HG03064 (cell line): ENCODE measurements around the gene PSMD1.
"Not testable (repeated sequence)": the region's sequence is repeated elsewhere in the genome, so short reads cannot be mapped to it uniquely, and the experiment has no call there.

Experiments used
- ATAC-seq: cut with Tn5 transposase; IDR thresholded peaks from one replicate; pipeline ENCODE4 v1.9.1; 2021; ENCODE audit warnings: low read depth; ENCODE audit not compliant: unreplicated experiment

PSMD1 gene

DNA sequence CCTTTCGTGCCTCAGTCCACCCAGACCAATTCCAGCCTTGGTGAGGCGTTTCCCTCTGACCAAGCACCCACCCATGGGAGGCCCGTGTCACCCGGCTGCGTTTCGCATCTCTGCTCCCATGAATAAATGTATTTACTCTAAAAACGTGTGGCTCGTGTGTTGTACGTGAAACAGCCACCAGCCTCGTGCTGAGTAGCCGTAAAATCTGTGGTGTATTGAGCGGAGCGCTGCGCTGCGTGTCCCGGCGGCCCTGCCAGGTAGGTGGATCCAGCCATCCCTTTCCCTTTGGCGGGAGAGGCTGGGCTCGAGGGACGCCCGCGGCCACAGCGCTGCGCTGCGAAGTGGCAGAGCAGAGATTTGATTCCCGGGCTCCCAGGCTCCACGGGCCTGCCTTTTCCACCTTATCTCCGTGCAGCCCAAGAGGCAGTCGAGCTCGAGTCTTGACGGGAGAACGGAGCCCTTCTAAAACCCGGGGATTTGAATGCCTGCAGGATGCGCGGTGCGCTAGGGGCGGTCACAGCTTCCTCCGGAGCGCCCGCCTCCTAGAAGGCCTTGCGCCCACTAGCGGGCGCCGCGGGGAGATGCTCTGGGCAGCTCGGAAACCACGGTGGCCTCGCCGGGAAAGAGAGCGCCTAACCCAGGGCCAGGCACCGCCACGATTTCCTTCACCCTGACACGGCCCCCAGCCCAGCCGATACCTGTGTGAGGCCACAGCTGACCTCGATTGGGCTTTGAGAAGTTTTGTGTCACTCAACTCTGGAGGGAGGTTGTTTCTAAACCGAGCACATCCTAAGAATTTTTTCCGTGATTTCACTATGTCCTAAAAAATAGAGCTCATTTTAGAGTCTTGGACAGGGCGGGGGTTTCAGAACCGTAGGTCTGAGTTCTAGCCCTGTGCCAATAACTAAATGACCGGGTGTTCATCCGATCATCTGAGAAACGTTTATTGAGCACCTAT lies 3.9 kb upstream of the PSMD1 start:
- peak; percentile 50 for ATAC-seq

DNA sequence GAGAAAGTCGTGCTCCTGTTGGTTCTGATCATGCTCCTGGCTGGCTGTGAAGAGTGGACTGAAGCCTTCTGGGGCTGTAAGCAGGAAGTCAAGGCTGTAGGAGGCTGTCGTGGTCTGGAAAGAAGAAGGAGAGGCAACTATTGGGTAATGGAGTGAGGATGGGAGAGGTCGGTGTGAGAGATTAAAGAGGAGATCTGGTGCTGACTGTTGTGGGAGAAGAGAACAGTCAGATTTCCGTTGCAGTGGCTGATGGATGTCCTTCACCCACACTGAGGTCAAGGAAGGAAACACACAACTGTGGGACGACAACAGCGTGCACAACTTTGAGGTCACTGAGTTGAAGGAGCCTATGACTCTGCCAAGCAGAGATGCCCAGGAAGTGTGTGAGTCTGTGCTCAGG lies 2.8 kb upstream of the PSMD1 start:
- ATAC-seq, result no peak

DNA sequence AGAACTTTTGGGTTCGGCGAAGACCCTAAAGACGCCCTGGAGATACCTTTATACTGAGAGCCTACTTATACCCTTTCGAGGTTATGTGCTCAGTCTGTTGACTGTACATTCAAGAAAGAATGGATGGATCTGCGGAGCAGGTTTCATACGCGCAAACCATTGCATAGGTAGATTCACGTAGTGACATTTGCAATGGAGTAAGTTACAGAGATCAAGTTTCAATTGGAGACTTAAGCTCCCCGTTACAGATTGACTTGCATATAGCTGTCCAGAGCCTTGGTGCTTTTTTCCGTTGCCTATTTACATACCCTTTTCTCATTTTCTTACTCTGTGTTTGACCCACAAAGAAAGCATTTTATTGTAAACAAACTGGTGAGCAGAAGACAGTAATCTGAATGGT lies 923 bp downstream of the PSMD1 start:
- no peak for ATAC-seq

DNA sequence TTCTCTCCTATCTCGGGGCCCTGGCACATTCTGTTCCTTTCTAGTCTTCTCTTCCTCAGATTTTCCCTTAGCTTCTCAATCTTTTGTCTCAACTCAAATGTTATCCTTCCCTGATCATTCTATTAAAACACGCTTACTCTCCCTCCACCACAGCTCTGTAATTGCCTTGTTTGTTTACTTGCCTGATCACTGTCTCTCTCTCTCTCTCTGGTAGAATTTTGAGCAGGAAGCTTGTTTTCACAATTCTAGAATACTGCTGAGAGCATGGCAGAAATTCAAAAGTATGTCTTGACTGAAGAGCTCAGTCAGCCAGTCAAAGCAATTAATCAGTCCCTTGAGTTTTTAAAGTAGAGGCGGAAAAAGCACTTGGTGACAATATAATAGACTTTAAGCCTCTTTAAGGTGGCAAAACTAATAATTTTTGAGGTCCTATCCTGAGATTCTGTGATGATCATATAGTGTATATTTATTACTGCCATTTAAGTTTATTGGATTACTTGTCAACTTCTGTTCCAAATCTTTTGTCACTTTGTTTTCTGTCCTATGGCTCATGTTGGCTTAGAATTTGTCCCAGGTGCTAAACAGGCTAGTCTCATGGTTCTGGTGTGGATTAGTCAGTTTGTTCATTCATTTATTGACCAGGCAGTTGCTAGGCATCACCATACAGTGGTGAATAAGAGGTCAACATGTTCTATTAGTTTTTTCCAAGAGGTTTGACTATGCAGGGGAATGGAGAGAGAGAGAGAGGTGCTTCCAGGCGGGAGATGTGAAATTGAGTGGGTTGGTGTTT lies 2.3 kb downstream of the PSMD1 start:
- ATAC-seq, result no peak

DNA sequence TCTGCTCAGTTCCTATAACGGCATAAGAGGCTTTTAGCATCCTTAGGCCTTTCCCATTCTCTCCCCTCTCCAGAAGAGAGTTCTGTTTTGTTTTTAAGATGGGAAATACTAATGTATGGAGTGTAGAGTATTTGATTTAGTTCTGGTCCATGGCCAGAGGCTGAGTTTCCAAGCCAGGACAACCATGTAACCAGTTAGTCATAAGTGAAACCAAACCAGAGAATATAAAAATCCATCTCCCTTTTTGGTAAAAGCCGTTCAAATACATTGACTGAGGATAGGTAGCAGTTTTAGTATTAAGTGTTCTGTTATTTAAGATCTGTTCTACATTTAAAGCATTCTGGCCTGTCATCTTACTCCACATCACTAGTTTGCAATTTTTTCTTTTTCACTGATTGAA lies 3.1 kb downstream of the PSMD1 start:
- no peak for ATAC-seq

DNA sequence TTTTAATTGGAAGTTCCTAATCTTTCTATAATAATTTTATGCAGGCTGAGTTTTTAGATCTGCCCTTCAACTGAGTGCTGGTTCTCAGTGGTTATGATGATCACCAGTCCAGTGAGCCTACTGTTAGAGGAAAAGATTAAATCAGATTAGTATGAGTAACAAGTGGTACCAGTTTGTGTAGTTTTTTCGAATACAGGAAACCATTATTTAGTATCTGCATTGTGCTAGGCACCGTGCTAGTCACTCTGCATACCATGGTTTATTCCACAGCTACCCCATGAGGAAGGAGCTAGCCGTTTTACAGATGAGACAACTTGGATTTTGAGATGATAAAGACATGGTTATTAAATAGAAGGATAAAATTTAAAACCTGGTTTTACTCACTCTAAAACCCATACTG lies 6.1 kb downstream of the PSMD1 start:
- ATAC-seq, result no peak

DNA sequence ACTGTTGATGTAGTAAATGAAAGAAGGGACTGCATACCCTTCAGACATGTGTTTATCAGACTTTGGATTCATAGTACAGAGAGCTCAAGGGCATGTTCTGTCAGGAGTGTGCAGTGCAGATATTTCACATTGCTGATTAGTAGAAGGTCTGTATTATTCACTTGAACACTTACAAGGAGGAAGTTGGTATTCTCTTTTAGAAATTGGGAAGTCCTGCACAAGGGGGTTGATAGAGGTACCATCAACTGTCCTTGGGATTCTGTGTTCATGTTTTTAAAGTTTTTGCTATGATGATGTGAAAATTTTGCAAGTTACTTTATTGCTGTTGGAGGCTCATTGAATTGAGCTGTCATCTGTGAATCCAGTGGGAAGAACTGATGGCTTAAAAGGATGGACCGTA lies 6.7 kb downstream of the PSMD1 start:
- no peak for ATAC-seq

DNA sequence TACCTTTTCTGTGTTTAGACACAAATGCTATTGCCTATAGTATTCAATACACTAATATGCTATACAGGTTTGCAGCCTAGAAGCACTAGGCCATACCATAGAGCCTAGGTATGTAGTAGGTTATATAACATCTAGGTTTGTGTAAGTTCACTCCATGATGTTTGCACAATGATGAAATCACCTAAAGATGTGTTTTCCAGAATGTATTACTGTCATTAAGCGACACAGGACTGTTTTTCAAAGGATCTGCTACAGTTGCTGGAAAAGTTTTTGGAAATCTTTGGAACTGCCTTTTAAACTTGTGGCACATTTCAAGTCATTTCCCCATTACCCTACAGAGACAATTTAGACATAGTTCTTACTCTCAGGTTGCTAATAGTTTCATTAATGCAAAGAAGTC lies 9.3 kb downstream of the PSMD1 start:
- no peak for ATAC-seq

DNA sequence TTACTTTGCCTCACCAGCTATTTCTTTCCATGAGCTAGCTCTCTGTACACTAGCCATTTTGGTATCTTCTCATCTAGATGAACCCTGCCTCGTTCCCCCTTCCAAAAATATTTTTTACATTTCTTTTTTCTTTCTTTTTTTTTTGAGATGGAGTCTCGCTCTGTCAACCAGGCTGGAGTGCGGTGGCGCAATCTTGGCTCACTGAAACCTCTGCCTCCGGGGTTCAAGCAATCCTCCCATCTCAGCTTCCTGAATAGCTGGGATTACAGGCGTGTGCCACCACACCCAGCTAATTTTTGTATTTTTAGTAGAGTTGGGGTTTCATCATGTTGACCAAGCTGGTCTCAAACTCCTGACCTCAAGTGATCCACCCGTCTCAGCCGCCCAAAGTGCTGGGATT lies 10.9 kb downstream of the PSMD1 start:
- not testable (repeated sequence) for ATAC-seq

DNA sequence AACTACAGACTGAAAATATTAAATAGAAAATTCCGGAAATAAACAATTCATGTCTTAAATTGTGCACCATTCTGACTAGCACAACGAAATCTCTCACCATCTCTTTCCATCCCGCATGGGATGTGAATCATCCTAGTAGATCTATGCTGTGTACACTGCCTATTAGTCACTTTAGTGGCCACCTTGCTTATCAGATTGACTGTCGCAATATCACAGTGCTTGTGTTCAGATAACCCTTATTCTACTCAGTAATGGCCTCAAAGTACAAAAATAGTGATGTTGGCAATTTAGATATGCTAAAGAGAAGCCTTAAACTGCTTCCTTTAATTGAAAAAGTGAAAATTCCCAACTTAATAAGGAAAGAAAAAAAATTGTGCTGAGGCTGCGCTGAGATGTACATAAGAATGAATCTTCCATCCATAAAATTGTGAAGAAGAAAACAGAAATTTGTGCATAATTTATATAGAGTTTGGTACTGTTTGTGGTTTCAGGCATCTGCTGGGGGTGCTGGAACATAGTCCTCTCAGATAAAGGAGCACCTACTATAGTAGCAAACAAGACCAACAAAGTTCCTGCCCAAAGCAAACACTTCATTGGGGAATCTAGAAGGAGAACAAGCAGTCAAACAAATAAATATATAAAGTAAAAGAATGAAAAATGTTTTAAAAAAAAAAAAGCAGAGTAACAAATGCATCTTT lies 12.0 kb downstream of the PSMD1 start:
- ATAC-seq, result no peak

DNA sequence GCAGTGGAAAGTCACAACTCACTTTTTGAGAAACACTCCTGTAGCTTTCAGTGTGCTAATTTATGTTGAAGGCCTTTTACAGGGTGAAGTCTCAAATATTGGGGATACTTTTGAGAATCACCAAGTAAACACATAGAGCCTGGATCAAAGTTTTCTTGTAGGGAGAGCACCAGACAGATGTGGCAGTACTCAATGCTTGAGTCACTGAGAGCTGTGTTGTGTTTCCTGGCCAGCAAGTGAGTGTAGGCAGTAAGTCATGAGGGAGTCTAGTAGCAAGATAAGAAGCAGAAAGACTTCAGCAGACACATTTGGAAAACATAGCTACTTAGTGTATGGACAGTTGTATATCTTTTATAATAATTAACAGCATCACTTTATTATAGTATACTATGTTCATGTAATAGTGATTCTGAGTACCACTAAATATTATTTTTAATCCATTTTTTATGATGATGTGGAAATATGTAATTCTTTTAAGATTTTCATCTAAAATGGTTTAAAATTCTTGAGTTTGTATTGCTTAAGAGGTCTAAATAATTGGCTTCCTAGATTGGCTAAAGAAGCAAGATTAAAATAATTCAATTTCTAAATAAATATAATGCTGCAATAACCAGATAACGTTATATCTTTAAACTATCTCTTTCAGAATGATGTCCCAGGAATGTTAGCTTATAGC lies 12.8 kb downstream of the PSMD1 start:
- ATAC-seq, result no peak

DNA sequence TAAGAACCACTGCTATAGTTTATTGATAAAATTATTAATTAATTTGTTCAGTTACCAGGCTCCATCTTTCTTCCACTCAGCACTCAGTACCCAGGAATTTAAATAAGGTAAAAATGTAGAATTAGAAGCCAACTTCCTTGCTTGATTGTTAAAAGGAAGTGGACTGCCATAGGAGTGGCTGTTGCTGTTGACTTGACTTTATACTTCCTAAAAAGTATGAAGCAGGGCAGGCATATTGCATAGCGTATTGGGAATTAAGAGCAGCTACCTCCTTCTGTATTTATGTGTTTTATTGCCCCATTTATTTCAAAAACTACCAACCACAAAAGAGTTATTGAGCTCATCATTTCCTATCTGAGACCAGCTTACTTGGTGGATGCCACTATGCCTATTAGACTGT lies 27.9 kb downstream of the PSMD1 start:
- ATAC-seq, result no peak

DNA sequence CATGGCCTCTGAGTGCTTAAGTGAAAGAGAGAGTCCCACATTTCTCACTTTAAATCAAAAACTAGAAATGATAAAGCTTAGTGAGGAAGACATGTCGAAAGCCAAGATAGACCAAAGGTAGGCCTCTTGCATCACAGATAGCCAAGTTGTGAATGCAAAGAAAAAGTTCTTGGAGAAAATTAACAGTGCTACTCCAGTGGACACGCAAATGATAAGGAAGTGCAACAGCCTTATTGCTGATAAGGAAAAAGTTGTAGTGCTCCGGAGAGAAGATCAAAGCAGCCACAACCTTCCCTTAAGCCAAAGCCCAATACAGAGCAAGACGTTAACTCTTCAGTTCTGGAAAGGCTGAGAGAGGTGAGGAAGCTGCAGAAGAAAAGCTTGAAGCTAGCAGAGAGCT lies 32.1 kb downstream of the PSMD1 start:
- ATAC-seq, result no peak

DNA sequence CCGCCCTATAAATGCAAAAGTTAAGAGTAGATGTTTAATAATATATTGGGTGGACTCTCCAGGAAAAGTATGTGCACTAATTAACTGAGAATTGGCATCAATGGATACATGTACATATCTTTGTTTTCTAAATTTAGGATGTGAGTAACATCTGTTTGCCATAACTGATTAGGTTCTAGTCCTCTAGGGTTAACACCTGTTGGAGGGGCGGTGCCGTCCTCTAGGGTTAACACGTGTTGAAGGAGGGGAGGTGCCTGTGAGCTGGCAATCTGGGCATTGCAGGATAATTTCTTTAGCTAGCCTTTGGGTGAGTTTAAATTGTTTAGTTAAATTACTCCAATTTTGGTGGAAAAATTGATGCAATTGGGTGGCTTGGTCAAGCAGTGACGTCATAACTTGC lies 37.3 kb downstream of the PSMD1 start:
- no peak for ATAC-seq

DNA sequence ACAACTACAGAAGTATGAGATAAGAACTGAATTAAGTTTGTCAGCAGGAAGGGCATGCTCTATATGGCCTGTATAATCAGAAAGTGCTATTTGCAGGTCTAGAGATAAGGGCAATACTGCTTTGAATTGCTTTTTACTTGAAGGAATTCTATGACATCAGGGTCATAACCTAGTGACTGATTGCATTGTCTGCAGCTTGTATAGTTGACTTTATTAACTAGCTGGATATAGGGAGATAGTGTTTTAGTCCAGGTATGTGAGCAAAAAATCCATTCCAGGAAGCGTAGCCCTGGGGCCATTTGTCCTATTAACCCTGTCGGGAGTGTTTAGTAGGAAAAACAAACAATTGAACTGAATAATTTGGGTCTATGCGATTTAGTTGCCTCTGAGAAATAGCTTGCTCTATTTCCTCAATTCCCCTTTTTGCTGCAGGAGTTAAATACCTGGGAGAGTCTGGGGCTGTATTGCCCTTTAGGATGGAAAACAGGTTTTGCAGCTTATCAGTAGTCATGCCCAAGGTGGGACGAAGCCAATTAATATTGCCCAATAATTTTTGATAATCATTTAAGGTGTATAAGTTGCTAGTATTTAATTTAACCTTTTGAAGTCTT lies 38.2 kb downstream of the PSMD1 start:
- no peak for ATAC-seq

DNA sequence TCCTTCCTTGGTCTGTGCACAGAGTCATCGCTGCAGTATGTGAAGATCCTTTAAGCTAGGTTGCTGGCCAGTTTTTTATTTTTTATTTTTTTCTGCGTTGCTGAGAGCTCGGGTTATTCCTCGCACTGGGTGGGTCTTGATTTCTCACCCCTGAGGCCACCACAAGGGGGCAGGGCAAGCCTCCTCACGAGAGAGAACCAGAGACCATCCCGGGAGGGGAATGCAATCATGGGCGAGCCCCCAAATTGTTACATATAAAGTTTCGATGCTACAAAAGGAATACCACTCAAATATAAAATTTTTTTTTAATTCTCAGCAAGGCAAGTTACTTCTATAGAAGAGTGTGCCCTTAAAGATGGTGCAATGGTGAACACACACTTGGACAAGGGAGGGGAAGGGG lies 43.3 kb downstream of the PSMD1 start:
- no peak for ATAC-seq

DNA sequence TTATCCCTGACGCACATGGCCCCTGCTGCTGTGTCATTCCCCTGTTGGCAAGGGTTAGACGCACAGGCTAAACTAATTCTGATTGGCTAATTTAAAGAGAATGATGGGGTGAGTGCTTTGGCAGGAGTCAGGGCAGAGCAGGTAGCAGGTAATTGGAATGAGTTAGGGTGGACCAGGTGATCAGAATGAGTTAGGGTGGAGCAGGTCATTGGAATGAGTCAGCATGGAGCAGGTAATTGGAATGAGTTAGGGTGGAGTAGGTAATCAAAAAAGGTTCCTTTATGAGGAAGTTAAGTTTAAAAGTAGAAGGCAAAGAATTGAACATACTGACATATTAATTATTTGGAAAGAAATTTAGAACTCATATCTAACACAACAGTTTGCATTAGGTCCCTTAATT lies 43.7 kb downstream of the PSMD1 start:
- ATAC-seq, result not testable (repeated sequence)

DNA sequence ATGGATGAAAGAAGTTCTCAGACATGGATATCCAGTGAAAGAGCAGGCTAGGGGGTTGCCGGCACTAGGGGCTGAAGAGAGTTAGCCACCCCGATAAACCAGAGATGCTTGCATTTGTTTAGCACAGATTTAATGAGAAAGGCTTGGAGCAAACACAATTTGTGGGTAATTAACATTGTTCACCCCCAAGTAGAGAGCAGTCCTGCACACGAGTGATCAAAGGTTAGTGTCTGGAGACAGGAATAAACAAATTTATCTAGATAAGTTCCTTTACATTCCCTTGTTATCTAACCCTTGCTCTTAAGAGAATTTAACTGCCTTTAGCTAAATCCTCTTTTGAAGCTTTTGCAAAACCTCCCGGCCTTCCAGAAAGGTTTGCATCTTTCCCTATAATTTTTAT lies 44.3 kb downstream of the PSMD1 start:
- no peak for ATAC-seq

DNA sequence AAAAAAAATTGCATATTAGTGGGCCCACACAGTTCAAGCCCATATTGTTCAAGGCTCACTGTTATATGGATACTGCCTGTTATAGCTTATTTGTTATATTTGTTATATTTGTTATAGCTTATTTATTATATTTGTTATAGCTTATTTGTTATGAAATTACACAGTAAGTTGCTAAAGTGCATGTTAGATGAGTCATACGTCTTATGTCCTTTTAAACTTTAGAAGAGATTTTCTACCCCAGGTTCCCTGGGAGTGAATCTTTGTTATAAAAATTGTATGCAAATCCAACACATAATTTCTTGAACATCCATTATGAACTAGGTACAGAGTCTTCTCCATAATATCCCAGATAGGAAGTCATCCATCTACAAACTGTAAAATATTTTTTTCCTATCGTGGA lies 46.1 kb downstream of the PSMD1 start:
- no peak for ATAC-seq

DNA sequence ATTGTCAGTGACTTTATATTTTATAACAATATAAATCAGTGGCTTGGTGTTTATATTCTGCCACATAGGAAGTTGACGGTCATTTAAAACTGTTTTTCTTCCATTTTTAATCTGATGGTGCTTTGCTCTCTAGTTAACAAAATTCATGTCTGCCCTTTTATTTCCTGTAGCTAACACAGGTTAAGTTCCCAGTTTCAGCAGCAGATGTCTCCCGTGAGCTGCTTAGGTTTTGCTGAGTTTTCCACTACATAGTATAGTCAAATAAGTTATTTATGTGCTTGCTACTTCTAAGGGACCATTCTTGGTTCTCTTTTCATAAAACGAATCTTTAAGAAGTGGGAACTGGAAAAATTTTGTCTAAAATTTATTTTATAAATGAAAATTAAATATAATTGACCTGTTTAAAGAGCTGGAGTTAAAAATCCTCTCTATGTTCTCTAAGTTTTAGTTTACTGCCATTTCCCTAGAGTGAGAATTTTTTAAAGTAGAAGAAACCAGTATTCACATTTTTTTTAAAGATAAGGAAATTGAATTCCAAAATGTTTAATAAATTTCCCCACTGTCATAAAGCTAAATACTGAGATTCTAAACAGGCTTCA lies 47.5 kb downstream of the PSMD1 start:
- ATAC-seq, result peak; percentile 81
